ENCODE results near the gene AQP12B.

The AQP12B gene

DNA sequence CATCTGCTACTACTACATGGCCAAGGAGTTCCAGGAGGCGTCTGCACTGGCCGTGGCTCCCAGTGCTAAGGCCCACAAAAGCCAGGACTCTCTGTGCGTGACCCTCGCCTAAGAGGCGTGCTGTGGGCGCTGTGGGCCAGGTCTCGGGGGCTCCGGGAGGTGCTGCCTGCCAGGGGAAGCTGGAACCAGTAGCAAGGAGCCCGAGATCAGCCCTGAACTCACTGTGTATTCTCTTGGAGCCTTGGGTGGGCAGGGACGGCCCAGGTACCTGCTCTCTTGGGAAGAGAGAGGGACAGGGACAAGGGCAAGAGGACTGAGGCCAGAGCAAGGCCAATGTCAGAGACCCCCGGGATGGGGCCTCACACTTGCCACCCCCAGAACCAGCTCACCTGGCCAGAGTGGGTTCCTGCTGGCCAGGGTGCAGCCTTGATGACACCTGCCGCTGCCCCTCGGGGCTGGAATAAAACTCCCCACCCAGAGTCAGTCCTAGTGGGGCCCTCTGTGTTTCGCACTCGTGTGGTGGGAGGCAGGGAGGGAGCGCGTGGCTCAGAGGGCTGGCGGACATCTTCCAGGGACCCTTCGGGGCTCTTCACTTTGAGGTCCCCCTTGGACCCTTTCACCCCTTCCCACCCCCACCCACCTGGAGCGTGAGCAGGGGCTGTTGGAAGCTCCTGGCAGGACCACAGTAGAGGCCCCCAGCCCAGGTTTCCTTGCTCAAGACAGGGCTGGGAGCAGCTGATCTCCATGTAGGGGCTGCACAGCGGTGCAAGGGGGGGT lies 51.7 kb downstream of the AQP12B start:
- DNase-seq: no peak

DNA sequence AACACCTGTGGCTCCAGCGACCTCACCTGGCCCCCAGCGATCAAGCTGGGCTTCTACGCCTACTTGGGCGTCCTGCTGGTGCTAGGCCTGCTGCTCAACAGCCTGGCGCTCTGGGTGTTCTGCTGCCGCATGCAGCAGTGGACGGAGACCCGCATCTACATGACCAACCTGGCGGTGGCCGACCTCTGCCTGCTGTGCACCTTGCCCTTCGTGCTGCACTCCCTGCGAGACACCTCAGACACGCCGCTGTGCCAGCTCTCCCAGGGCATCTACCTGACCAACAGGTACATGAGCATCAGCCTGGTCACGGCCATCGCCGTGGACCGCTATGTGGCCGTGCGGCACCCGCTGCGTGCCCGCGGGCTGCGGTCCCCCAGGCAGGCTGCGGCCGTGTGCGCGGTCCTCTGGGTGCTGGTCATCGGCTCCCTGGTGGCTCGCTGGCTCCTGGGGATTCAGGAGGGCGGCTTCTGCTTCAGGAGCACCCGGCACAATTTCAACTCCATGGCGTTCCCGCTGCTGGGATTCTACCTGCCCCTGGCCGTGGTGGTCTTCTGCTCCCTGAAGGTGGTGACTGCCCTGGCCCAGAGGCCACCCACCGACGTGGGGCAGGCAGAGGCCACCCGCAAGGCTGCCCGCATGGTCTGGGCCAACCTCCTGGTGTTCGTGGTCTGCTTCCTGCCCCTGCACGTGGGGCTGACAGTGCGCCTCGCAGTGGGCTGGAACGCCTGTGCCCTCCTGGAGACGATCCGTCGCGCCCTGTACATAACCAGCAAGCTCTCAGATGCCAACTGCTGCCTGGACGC lies 52.5 kb downstream of the AQP12B start:
- no peak for DNase-seq

DNA sequence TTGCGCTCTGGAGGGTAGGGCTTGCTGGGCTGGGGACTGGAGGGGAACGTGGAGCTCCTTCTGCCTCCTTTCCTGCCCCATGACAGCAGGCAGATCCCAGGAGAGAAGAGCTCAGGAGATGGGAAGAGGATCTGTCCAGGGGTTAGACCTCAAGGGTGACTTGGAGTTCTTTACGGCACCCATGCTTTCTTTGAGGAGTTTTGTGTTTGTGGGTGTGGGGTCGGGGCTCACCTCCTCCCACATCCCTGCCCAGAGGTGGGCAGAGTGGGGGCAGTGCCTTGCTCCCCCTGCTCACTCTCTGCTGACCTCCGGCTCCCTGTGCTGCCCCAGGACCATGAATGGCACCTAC lies 53.1 kb downstream of the AQP12B start:
- no peak for DNase-seq

DNA sequence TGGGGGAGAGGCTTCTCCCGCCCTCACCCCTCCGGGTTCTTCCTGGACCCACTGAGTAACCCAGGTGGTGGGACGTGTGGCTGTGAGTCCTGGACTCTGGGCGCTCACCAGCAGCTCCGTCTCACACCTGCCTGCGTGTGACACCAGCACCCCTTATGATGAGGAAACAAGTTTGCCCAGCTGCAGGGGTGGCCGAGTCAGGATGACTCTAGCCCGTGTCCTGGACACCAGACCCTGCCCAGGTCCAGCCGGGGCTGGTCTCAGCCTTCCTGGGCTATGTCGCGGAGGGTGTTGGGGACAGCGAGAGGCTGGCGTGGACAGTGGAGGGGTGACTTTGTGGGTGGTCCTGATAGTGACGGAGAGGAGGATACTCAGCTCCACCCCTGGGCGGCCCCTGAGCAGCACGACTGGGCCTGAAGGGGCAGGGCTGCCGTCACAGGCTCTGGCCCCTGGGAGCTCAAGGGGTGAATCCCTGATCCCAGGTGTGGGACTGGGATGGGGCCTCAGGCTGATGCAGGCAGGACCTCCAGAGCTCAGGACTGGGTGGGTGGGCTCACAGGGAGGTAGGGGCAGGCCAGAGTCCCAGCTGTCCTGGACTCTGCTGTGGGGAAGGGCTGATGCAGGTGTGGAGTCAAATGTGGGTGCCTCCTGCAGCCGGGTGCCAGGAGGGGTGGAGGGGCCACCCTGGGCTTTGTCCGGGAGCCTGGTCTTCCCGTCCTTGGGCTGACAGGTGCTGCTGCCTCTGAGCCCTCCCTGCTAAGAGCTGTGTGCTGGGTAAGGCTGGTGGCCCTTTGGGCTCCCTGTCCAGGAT lies 53.7 kb downstream of the AQP12B start:
- DNase-seq: no peak

DNA sequence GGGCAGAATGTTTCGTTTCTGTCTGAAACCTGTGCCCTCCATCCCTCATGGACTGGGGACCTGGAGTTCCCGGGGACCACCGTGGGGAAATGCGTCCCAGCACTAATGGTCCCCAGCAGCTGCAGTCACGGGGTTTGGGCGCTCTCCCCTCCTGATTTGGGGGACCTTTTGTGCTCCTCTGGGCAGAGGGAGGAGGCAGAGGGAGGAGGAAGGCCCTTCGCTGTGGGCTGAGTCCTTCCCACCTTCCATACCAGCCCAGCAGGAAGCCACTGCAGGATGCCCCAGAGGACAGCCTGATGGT lies 54.2 kb downstream of the AQP12B start:
- no peak for DNase-seq

DNA sequence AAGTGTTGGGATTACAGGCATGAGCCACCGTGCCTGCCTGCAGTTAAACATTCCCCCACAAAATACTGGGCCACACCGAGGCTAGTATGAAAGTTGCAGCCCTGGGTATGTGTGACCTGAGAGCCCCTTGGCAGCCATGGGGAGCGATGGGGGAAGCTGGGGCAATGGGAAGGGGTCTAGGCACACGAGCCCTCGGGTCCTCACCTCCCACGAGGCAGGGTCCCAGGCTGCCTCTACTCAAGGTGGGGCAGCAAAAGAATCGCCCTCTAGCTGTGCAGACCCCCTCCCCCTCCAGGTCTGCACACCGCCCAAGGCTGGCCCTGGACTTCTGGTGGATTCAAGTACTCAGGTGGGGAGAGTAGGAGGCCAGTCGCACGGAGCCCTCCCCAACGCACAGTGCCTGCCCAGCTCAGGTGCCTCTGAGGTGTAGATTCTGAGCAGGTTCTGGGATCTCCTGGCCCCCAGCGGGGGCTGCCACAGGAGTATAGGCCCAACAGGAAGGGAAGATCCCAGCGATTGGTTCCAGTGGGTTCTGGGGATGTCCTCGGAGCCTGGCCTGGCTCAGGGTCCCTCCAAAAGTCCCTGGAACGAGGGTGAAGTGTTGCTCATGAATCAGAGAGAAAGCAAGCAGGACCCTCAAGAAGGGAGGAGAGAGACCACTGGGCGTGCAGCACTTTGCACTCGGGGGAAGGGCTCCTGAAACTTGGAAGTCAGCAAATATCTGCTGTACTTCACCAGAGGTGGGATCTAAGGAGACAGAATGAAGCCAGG lies 54.8 kb downstream of the AQP12B start:
- no peak for DNase-seq

DNA sequence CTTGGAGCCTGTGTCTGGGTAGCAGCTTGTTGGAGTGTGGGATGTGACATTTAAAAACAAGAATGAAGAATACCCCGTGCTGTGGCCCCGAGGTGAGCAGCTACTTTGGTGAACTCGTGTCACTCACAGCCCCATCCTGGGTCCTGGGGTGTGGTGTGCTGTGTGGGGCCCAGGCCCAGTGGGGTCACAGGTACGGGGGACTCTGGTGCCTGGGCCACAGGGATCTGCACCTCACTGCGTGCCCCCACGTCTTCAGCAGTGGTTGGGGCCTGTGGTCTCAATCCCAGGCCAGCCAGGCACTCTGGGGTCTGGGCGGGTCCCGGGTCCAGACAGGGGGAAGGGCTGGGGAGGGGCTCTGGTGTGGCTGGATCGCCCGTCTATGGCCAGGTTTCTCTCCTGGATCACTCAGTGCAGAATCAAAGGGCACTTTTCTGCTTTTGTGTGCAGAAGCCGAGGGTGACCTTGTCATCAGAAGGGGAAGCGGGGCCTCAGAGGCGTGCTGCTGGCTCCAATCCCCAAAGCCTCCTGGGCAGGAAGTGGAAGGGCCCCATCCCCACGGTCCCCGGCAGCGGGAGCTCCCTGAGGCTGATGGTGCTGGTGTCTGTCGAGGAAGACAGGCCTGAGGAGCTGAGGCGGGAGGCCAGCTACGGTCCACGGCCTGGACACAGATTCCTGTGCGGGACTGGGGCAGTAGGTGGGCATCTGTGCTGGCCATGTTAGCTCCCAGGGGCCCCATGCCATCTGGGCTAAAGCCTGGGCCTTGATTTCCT lies 56.0 kb downstream of the AQP12B start:
- no peak for DNase-seq

Measured in NCI-H345 (cell line).